ENCODE measurements around the gene TUBA3E. TPM values are rescaled to one million over a fixed set of nuclear protein-coding genes. Genes with fewer than 3 reads are reported as not detected.
A peak's percentile ranks its signal among the peaks of the same experiment; 100 is the strongest.

Gene TUBA3E
- total and polyA plus RNA-seq, 9 of the 15 experiments (the other 6 are each of a cell fraction or from before 2014, with no cell fraction given) = 0.09 to 0.30 (median 0.13) TPM; not detected in 3

GRCh38 chr2:130156624-130157004, 41.6 kb downstream of the TUBA3E start (continued):
- TF ChIP-seq ZBTB11 (CRISPR knock-in tag; IDR thresholded peaks at IDR 0.05) (no peak), RCOR1 (IDR thresholded peaks at IDR 0.05; ENCODE audit: borderline replicate concordance in 1 of 2, low read depth in 2 of 2, low read length in 2 of 2) (no peak), ID3 (CRISPR knock-in tag; IDR thresholded peaks at IDR 0.05) (no peak), ID3 (tag; IDR thresholded peaks at IDR 0.05) (no peak), ETV1 (tag; conservative IDR thresholded peaks at IDR 0.05; ENCODE audit: low read depth) (no peak), GTF2A2 (tag; IDR thresholded peaks at IDR 0.05) (no peak), ZNF76 (CRISPR knock-in tag; IDR thresholded peaks at IDR 0.05; ENCODE audit: borderline replicate concordance) (no peak), ZBTB43 (CRISPR knock-in tag; IDR thresholded peaks at IDR 0.05) (no peak), RAD21 (CRISPR knock-in tag; conservative IDR thresholded peaks at IDR 0.05 in 1 of 2, IDR thresholded peaks at IDR 0.05 in 1 of 2) (no peak), TGIF2 (CRISPR knock-in tag; IDR thresholded peaks at IDR 0.05) (no peak), BDP1 (IDR thresholded peaks at IDR 0.05; ENCODE audit: insufficient read depth, insufficient read length) (no peak), PCBP1 (IDR thresholded peaks at IDR 0.05; ENCODE audit: low read depth, low read length, poor library complexity, severe bottlenecking) (no peak), SPI1 (IDR thresholded peaks at IDR 0.05; ENCODE audit: borderline replicate concordance, low read depth, low read length) (no peak), TSHZ1 (CRISPR knock-in tag; IDR thresholded peaks at IDR 0.05) (no peak), TFAP4 (CRISPR knock-in tag; IDR thresholded peaks at IDR 0.05; ENCODE audit: borderline replicate concordance) (no peak), SUPT5H (IDR thresholded peaks at IDR 0.05) (0 out of 2 replicates have a peak, but pooled peaks have one; percentile 13), SOX6 (IDR thresholded peaks at IDR 0.05) (no peak), CBFA2T3 (IDR thresholded peaks at IDR 0.05) (no peak), RFX5 (IDR thresholded peaks at IDR 0.05; ENCODE audit: low read depth, low read length) (no peak), HDGF (IDR thresholded peaks at IDR 0.05) (peak; percentile 25; the same call in 1 of the 2 replicates)

All from K562 (cell line).